H9 (cell line): Measurements from ENCODE around the gene TUBA1A. TPM values are rescaled to one million over a fixed set of nuclear protein-coding genes. Genes with fewer than 3 reads are reported as not detected.

ENCODE experiments used
- DNase-seq: peaks from one replicate; pipeline ENCODE4 v3.0.0-alpha.2; 2017
- H2AFZ ChIP-seq: one replicate; pipeline ENCODE4 v1.6.1; 2013; ENCODE audit warnings: mild to moderate bottlenecking, low read length, control low read depth, moderate library complexity
- H2AK5ac ChIP-seq: 2 replicates; pipeline ENCODE4 v1.6.1; 2013; ENCODE audit warnings: low read length, control low read depth, mixed read lengths; ENCODE audit not compliant: insufficient read length
- H2BK120ac ChIP-seq: one replicate; pipeline ENCODE4 v1.6.1; 2013; ENCODE audit warnings: low read depth, mild to moderate bottlenecking, low read length, control low read depth, inconsistent platforms; ENCODE audit not compliant: poor library complexity, severe bottlenecking
- H2BK12ac ChIP-seq: 2 replicates; pipeline ENCODE4 v1.6.1; 2013; ENCODE audit warnings: low read length, control low read depth, mixed read lengths, low read depth; ENCODE audit not compliant: insufficient read length
- H2BK15ac ChIP-seq: 2 replicates; pipeline ENCODE4 v1.6.1; 2013; ENCODE audit warnings: low read depth, low read length, control low read depth
- H2BK20ac ChIP-seq: one replicate; pipeline ENCODE4 v1.6.1; 2013; ENCODE audit warnings: low read depth, mild to moderate bottlenecking, low read length, control low read depth, inconsistent platforms; ENCODE audit not compliant: poor library complexity, severe bottlenecking
- H2BK5ac ChIP-seq: 2 replicates; pipeline ENCODE4 v1.6.1; 2013; ENCODE audit warnings: low read length, control low read depth, mixed read lengths; ENCODE audit not compliant: insufficient read length
- H3K14ac ChIP-seq: 2 replicates; pipeline ENCODE4 v1.6.1; 2013; ENCODE audit warnings: low read length, control low read depth; ENCODE audit not compliant: insufficient read depth
- H3K18ac ChIP-seq: 2 replicates; pipeline ENCODE4 v1.6.1; 2013; ENCODE audit warnings: low read depth, mild to moderate bottlenecking, mixed read lengths, low read length, control low read depth; ENCODE audit not compliant: insufficient read length
- H3K23ac ChIP-seq: 2 replicates; pipeline ENCODE4 v1.6.1; 2013; ENCODE audit warnings: low read length, control low read depth, mixed read lengths, low read depth; ENCODE audit not compliant: insufficient read length
- H3K23me2 ChIP-seq: 2 replicates; pipeline ENCODE4 v1.6.1; 2013; ENCODE audit warnings: low read depth, mild to moderate bottlenecking, mixed read lengths, low read length, control low read depth; ENCODE audit not compliant: insufficient read length, poor library complexity, severe bottlenecking
- H3K27ac ChIP-seq: 2 replicates; pipeline ENCODE4 v1.5.1; 2013; ENCODE audit warnings: low read length, control low read depth, mixed read lengths, low read depth; ENCODE audit not compliant: insufficient read length
- H3K27me3 ChIP-seq: 2 replicates; pipeline ENCODE4 v1.6.1; 2013; ENCODE audit warnings: low read length, control low read depth, inconsistent platforms; ENCODE audit not compliant: insufficient read depth
- H3K4ac ChIP-seq: 2 replicates; pipeline ENCODE4 v1.6.1; 2013; ENCODE audit warnings: low read depth, mild to moderate bottlenecking, control low read depth, inconsistent platforms, low read length, moderate library complexity
- H3K4me1 ChIP-seq: 2 replicates; pipeline ENCODE4 v1.6.1; 2013; ENCODE audit warnings: low read length, control low read depth, inconsistent platforms; ENCODE audit not compliant: insufficient read depth
- H3K4me2 ChIP-seq: 2 replicates; pipeline ENCODE4 v1.6.1; 2013; ENCODE audit warnings: low read length, control low read depth, mixed read lengths; ENCODE audit not compliant: insufficient read length, insufficient read depth
- H3K56ac ChIP-seq: 2 replicates; pipeline ENCODE4 v1.6.1; 2013; ENCODE audit warnings: low read depth, mild to moderate bottlenecking, mixed read lengths, low read length, control low read depth; ENCODE audit not compliant: insufficient read length
- H3K79me1 ChIP-seq: 2 replicates; pipeline ENCODE4 v1.6.1; 2013; ENCODE audit warnings: low read depth, mild to moderate bottlenecking, moderate library complexity, low read length, control low read depth, inconsistent platforms; ENCODE audit not compliant: insufficient read depth, poor library complexity, severe bottlenecking
- H3K79me2 ChIP-seq: 2 replicates; pipeline ENCODE4 v1.6.1; 2013; ENCODE audit warnings: low read length, control low read depth, inconsistent platforms; ENCODE audit not compliant: insufficient read depth
- H3K9ac ChIP-seq: 2 replicates; pipeline ENCODE4 v1.6.1; 2013; ENCODE audit warnings: low read length, control low read depth, mixed read lengths; ENCODE audit not compliant: insufficient read length; ENCODE audit errors: extremely low read depth
- H3K9me3 ChIP-seq: one replicate; pipeline ENCODE4 v1.6.1; 2013; ENCODE audit warnings: low read depth, low read length, inconsistent platforms; ENCODE audit not compliant: control insufficient read depth
- H3T11ph ChIP-seq: one replicate; pipeline ENCODE4 v1.6.1; 2013; ENCODE audit warnings: mild to moderate bottlenecking, low read length, control low read depth, inconsistent platforms
- H4K20me1 ChIP-seq: one replicate; pipeline ENCODE4 v1.6.1; 2013; ENCODE audit not compliant: control insufficient read depth, insufficient read length, insufficient read depth
- H4K5ac ChIP-seq: 2 replicates; pipeline ENCODE4 v1.6.1; 2013; ENCODE audit warnings: low read depth, mild to moderate bottlenecking, mixed read lengths, low read length, control low read depth; ENCODE audit not compliant: insufficient read length
- H4K8ac ChIP-seq: replicated peaks from 2 replicates; pipeline ENCODE4 v1.6.1; 2013; ENCODE audit warnings: low read length, control low read depth, mixed read lengths, low read depth; ENCODE audit not compliant: insufficient read length
- H4K91ac ChIP-seq: 2 replicates; pipeline ENCODE4 v1.6.1; 2013; ENCODE audit warnings: low read depth, mild to moderate bottlenecking, moderate library complexity, mixed read lengths, low read length, control low read depth; ENCODE audit not compliant: insufficient read length
- H3K27ac Mint-ChIP-seq, 3 experiments: 2 replicates in 2 of 3; 3 replicates in 1 of 3; pipeline ENCODE4 v1.8.0; 2020 to 2021; ENCODE audit warnings: mixed read lengths in 3 of 3, mild to moderate bottlenecking in 1 of 3, moderate library complexity in 1 of 3
- H3K27me3 Mint-ChIP-seq: 2 replicates; pipeline ENCODE4 v1.8.0; 2021; ENCODE audit warnings: low read depth, mild to moderate bottlenecking, moderate library complexity, mixed read lengths
- H3K36me3 Mint-ChIP-seq, 3 experiments: 2 replicates in 2 of 3; 3 replicates in 1 of 3; pipeline ENCODE4 v1.8.0; 2020 to 2021; ENCODE audit warnings: low read depth in 3 of 3, mixed read lengths in 3 of 3; ENCODE audit not compliant: insufficient read depth in 1 of 3
- H3K4me1 Mint-ChIP-seq, 2 experiments: 2 replicates each; pipeline ENCODE4 v1.8.0; 2020; ENCODE audit warnings: mixed read lengths in 2 of 2
- H3K4me3 Mint-ChIP-seq, 2 experiments: 2 replicates in 1 of 2; 3 replicates in 1 of 2; pipeline ENCODE4 v1.8.0; 2020 to 2021; ENCODE audit warnings: mild to moderate bottlenecking in 2 of 2, mixed read lengths in 2 of 2, moderate library complexity in 1 of 2
- H3K9me3 Mint-ChIP-seq, 2 experiments: 2 replicates in 1 of 2; 3 replicates in 1 of 2; pipeline ENCODE4 v1.8.0; 2020; ENCODE audit warnings: mild to moderate bottlenecking in 2 of 2, mixed read lengths in 2 of 2, moderate library complexity in 1 of 2
- CTCF ChIP-seq: fragments of 200-600 bp; sonication (generic); conservative IDR thresholded peaks from 3 replicates; pipeline ENCODE4 v1.8.0; 2021; ENCODE audit warnings: antibody characterized with exemption, mild to moderate bottlenecking
- WGBS: extraction: QIAGEN DNeasy Blood & Tissue Kit; methylation state at CpG from one replicate; pipeline ENCODE4 v1.1.7; 2013; ENCODE audit warnings: missing lambda C conversion rate, low lambda C conversion rate, mixed read lengths; ENCODE audit not compliant: insufficient read length; ENCODE audit errors: extremely low coverage; 5-methylcytosine and 5-hydroxymethylcytosine counted together
- total RNA-seq: library from RNA; stranded (reverse); gene quantifications from 2 replicates; pipeline ENCODE4 v1.2.1, GENCODE V29; 2021

TUBA1A gene
- total RNA-seq, 1 experiment from 2014 or later = 149 TPM

- Mint-ChIP-seq H3K9me3 (no peaks in the 10 kb centered on the region; a peak in 1 of 5 replicates), H3K27ac (no peak overlapping the region), H3K36me3 (no peaks in the 10 kb centered on the region), H3K4me1 (peaks cover 0 to 2% of the 10 kb centered on the region in 2 experiments; a peak in 1 of 4 replicates), H3K4me3 (no peak overlapping the region), H3K27me3 (no peaks in the 10 kb centered on the region)
- H3K79me1 ChIP-seq = no peaks in the 10 kb centered on the region
- H2AFZ ChIP-seq = no peak overlapping the region
- H3K27me3 ChIP-seq = no peaks in the 10 kb centered on the region; the same call in 1 of the 2 replicates
- H2BK12ac ChIP-seq = no peak overlapping the region
- H3K79me2 ChIP-seq = no peaks in the 10 kb centered on the region
- no peak overlapping the region for H2BK120ac ChIP-seq
- H3K56ac ChIP-seq = no peak overlapping the region
- no peaks in the 10 kb centered on the region for H3K4me1 ChIP-seq
- DNase-seq = peak; percentile 42
- H3K9me3 ChIP-seq = no peaks in the 10 kb centered on the region
- no peak overlapping the region for H2BK5ac ChIP-seq
- H2BK20ac ChIP-seq = no peak overlapping the region
- peak; percentile 34; the same call in 2 of the 3 replicates for TF ChIP-seq CTCF
- no peaks in the 10 kb centered on the region for H4K20me1 ChIP-seq
- no peaks in the 10 kb centered on the region for H3K23me2 ChIP-seq
- no peak overlapping the region for H2BK15ac ChIP-seq
- H3K23ac ChIP-seq = no peak overlapping the region
- H3K18ac ChIP-seq = no peak overlapping the region
- H3K4me2 ChIP-seq = no peak overlapping the region
- H3K14ac ChIP-seq = no peak overlapping the region
- no peak overlapping the region for H4K8ac ChIP-seq
- no peak overlapping the region for H3K27ac ChIP-seq
- no peak overlapping the region for H3K4ac ChIP-seq
- H4K5ac ChIP-seq = no peak overlapping the region
- no peak overlapping the region for H4K91ac ChIP-seq
- H3K9ac ChIP-seq = no peak overlapping the region
- WGBS = no CpG with 5 or more reads among the region's 7 CpGs
- no peak overlapping the region for H3T11ph ChIP-seq
- no peak overlapping the region for H2AK5ac ChIP-seq
Observed at GRCh38 chr12:49225576-49226166, 36.8 kb upstream of the TUBA1A start.
